HepG2 (cell line): ENCODE results near the gene IFT172. TPM values are rescaled to one million over a fixed set of nuclear protein-coding genes. Genes with fewer than 3 reads are reported as not detected.

Experiments used
- ATAC-seq: fragments of 200-7000 bp; cut with Tn5 transposase; 3 replicates; pipeline ENCODE4 v1.9.1; 2020; ENCODE audit warnings: mild to moderate bottlenecking, moderate library complexity
- BruUV-seq: library from RNA; stranded (reverse); fragments of 400-500 nt; replicated peaks from 2 replicates; lab custom pipeline; 2021; lab: Mats Ljungman, UMichigan
- CTCF ChIA-PET: fragments of 300-600 bp; formaldehyde crosslinking; extraction: SDS; loops from one replicate; lab custom pipeline; 2021; ENCODE audit warnings: low total read pairs, inconsistent platforms, low intra/inter-chr PET ratio; lab: Yijun Ruan, JAX
- POLR2A ChIA-PET: fragments of 350-600 bp; sonication (Branson Sonifier 250); formaldehyde crosslinking; loops from one replicate; lab custom pipeline; 2020; ENCODE audit warnings: antibody characterized with exemption, inconsistent platforms; lab: Yijun Ruan, JAX
- DNase-seq: peaks from one replicate; pipeline ENCODE4 v3.0.0-alpha.2; 2015; ENCODE audit warnings: low spot score
- FAIRE-seq: peaks from 3 replicates; lab custom pipeline; 2011; peaks lifted over from hg19 to GRCh38; lab: Jason Lieb, UNC
- H2AFZ ChIP-seq: one replicate; pipeline ENCODE4 v1.6.1; 2011; ENCODE audit warnings: low read length, inconsistent platforms
- H3K27ac ChIP-seq: fragments of 300-600 bp; 3 replicates; pipeline ENCODE4 v1.8.0; 2011; ENCODE audit warnings: mixed run types, mild to moderate bottlenecking, mixed read lengths, low read length, inconsistent platforms; ENCODE audit not compliant: insufficient read depth; ENCODE audit errors: extremely low read length
- H3K27me3 ChIP-seq, 2 experiments: fragments of 200-600 bp in 1 of 2; 2 replicates in 1 of 2; 3 replicates in 1 of 2; pipeline versions ENCODE4 v1.6.0 to v1.8.0; 2011; ENCODE audit warnings: low read length in 2 of 2, mild to moderate bottlenecking in 2 of 2, moderate library complexity in 2 of 2, inconsistent platforms in 1 of 2; ENCODE audit not compliant: insufficient read depth in 2 of 2, control insufficient read depth in 1 of 2
- H3K36me3 ChIP-seq, 2 experiments: fragments of 200-600 bp in 1 of 2; replicated peaks in 1 of 2; 2 replicates in 1 of 2; 3 replicates in 1 of 2; pipeline versions ENCODE4 v1.5.1 to v1.8.0; 2011; ENCODE audit warnings: low read length in 2 of 2, inconsistent platforms in 1 of 2; ENCODE audit not compliant: insufficient read depth in 2 of 2, control insufficient read depth in 1 of 2
- H3K4me1 ChIP-seq: 2 replicates; pipeline ENCODE4 v1.5.1; 2012; ENCODE audit warnings: low read length, inconsistent platforms; ENCODE audit not compliant: insufficient read depth
- H3K4me2 ChIP-seq: 2 replicates; pipeline ENCODE4 v1.6.0; 2011; ENCODE audit warnings: low read depth, low read length, inconsistent platforms
- H3K4me3 ChIP-seq, 3 experiments: fragments of 200-600 bp in 1 of 3; sonication (generic), shearing (Covaris generic) in 1 of 3; replicated peaks in 1 of 3; 2 replicates each; pipeline ENCODE4 v1.5.1; 2011 to 2016; ENCODE audit warnings: low read length in 3 of 3, inconsistent platforms in 2 of 3, low read depth in 2 of 3, mild to moderate bottlenecking in 2 of 3, control low read depth in 1 of 3, mixed read lengths in 1 of 3; ENCODE audit not compliant: insufficient read depth in 1 of 3
- H3K79me2 ChIP-seq: one replicate; pipeline ENCODE4 v1.6.1; 2011; ENCODE audit warnings: low read length, inconsistent platforms; ENCODE audit not compliant: insufficient read depth
- H3K9ac ChIP-seq: 2 replicates; pipeline ENCODE4 v1.6.0; 2011; ENCODE audit warnings: mild to moderate bottlenecking, low read depth, low read length, inconsistent platforms; ENCODE audit not compliant: insufficient read depth
- H3K9me3 ChIP-seq: 2 replicates; pipeline ENCODE4 v1.5.1; 2012; ENCODE audit warnings: mild to moderate bottlenecking, low read length
- H4K20me1 ChIP-seq: 2 replicates; pipeline ENCODE4 v1.6.0; 2011; ENCODE audit warnings: inconsistent platforms, mild to moderate bottlenecking, low read length, moderate library complexity; ENCODE audit not compliant: insufficient read depth
- CCAR2 ChIP-seq: fragments of 200-400 bp; formaldehyde crosslinking; optimal IDR thresholded peaks from 2 replicates; pipeline ENCODE3; 2018; ENCODE audit warnings: low read depth, mild to moderate bottlenecking, low read length, moderate library complexity
- DMTF1 ChIP-seq: sonication (generic); formaldehyde crosslinking; IDR thresholded peaks from 2 replicates; pipeline ENCODE4 v1.4.0; 2020; ENCODE audit warnings: mild to moderate bottlenecking, missing genetic modification reagents
- HNF1A ChIP-seq, 2 experiments: sonication (generic) in 1 of 2; formaldehyde crosslinking in 1 of 2; IDR thresholded peaks; 2 replicates each; pipeline versions ENCODE4 v1.4.0 to v1.6.1; 2016 to 2020; ENCODE audit warnings: borderline replicate concordance in 1 of 2, low read depth in 1 of 2, mild to moderate bottlenecking in 1 of 2, missing genetic modification reagents in 1 of 2
- SAFB2 ChIP-seq: sonication (generic); formaldehyde crosslinking; IDR thresholded peaks from 2 replicates; pipeline ENCODE4 v1.5.1; 2020; ENCODE audit warnings: missing genetic modification reagents, low read depth, mild to moderate bottlenecking, borderline replicate concordance
- ZBTB8A ChIP-seq: sonication (generic); formaldehyde crosslinking; IDR thresholded peaks from 2 replicates; pipeline ENCODE4 v1.4.0; 2020; ENCODE audit warnings: mild to moderate bottlenecking, low read depth, missing genetic modification reagents, borderline replicate concordance
- ZNF704 ChIP-seq: sonication (generic); formaldehyde crosslinking; IDR thresholded peaks from 2 replicates; pipeline ENCODE4 v1.8.1; 2023; ENCODE audit warnings: mild to moderate bottlenecking, inconsistent platforms, moderate library complexity, missing genetic modification reagents, borderline replicate concordance
- WGBS: methylation state at CpG from one replicate; pipeline ENCODE4 v1.1.6; 2017; ENCODE audit warnings: low lambda C conversion rate; 5-methylcytosine and 5-hydroxymethylcytosine counted together
- in situ Hi-C: cut with HindIII; loops from 2 replicates; pipeline ENCODE4 v1.10.0; 2017; ENCODE audit warnings: low pct_unique_long_range_greater_than_20kb; ENCODE audit not compliant: extremely low pct_ligation_motif_present
- intact Hi-C: fragments of 100-400 bp; cut with micrococcal nuclease; formaldehyde crosslinking; loops from one replicate; pipeline ENCODE4 v1.10.0; 2022; ENCODE audit not compliant: unreplicated experiment
- polyA plus RNA-seq, 8 experiments: library from polyadenylated mRNA; depleted of rRNA in 3 of 8; stranded (reverse) in 7 of 8; unstranded in 1 of 8; fragments of >200 nt; fragmentation: Illumina TruSeq in 4 of 8; extraction: Trizol in 4 of 8; gene quantifications; 2 replicates each; pipeline versions ENCODE4 v1.2.1 to v1.2.3, GENCODE V29; 2011 to 2016; ENCODE audit warnings: low read depth in 4 of 8, missing spikeins in 1 of 8, mixed read lengths in 1 of 8; ENCODE audit not compliant: insufficient read depth in 1 of 8
- total RNA-seq, 5 experiments: library from RNA; depleted of rRNA; stranded (reverse); fragments of >200 nt; fragmentation: Illumina TruSeq; extraction: Trizol; gene quantifications; 2 replicates each; pipeline ENCODE4 v1.2.3, GENCODE V29; 2016; ENCODE audit warnings: low read depth in 1 of 5
- TF ChIP-seq, protein P1 (sequence below): sonication (generic); formaldehyde crosslinking; IDR thresholded peaks from 2 replicates; pipeline ENCODE4 v1.4.0; 2020; ENCODE audit warnings: mild to moderate bottlenecking, missing genetic modification reagents
- TF ChIP-seq, protein P2 (sequence below): sonication (generic); formaldehyde crosslinking; conservative IDR thresholded peaks from 2 replicates; pipeline ENCODE4 v1.4.0; 2020; ENCODE audit warnings: missing genetic modification reagents

The IFT172 gene
- total and polyA plus RNA-seq, 2 of the 13 experiments (the other 11 are each of a cell fraction or from before 2014, with no cell fraction given), result 21.6 to 35.7 TPM

GRCh38 chr2:27420996-27421395, 68.5 kb downstream of the IFT172 start (continued):
- TF ChIP-seq DMTF1, result no peak
- TF ChIP-seq, all 625 proteins: peak for 0

GRCh38 chr2:27416151-27416550, 73.4 kb downstream of the IFT172 start:
- H3K4me2 ChIP-seq, result no peak overlapping the region
- TF ChIP-seq ZBTB8A (CRISPR knock-in tag) (no peak), HNF1A (IDR thresholded peaks at IDR 0.05; ENCODE audit: low read depth) (no peak), HNF1A (CRISPR knock-in tag; IDR thresholded peaks at IDR 0.05; ENCODE audit: borderline replicate concordance) (no peak), SAFB2 (CRISPR knock-in tag) (no peak), CCAR2 (no peak), ZNF704 (CRISPR knock-in tag) (no peak)
- TF ChIP-seq, protein P1, sequence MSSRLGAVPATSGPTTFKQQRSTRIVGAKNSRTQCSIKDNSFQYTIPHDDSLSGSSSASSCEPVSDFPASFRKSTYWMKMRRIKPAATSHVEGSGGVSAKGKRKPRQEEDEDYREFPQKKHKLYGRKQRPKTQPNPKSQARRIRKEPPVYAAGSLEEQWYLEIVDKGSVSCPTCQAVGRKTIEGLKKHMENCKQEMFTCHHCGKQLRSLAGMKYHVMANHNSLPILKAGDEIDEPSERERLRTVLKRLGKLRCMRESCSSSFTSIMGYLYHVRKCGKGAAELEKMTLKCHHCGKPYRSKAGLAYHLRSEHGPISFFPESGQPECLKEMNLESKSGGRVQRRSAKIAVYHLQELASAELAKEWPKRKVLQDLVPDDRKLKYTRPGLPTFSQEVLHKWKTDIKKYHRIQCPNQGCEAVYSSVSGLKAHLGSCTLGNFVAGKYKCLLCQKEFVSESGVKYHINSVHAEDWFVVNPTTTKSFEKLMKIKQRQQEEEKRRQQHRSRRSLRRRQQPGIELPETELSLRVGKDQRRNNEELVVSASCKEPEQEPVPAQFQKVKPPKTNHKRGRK (CRISPR knock-in tag), result no peak
- TF ChIP-seq, protein P2, sequence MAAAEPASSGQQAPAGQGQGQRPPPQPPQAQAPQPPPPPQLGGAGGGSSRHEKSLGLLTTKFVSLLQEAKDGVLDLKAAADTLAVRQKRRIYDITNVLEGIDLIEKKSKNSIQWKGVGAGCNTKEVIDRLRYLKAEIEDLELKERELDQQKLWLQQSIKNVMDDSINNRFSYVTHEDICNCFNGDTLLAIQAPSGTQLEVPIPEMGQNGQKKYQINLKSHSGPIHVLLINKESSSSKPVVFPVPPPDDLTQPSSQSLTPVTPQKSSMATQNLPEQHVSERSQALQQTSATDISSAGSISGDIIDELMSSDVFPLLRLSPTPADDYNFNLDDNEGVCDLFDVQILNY (CRISPR knock-in tag), result no peak
- intact Hi-C loops (no loop called here), in situ Hi-C loops (no loop called here)
- no peak overlapping the region for H3K27ac ChIP-seq
- no peaks in the 10 kb centered on the region for H3K9me3 ChIP-seq
- DNase-seq (no peak), ATAC-seq (no peak), FAIRE-seq (no peak)
- 74% methylated on average over 6 of the region's 6 CpGs for WGBS
- BruUV-seq, result no TSS peak
- H3K9ac ChIP-seq, result no peak overlapping the region
- H3K4me3 ChIP-seq, result no peak overlapping the region
- H3K4me1 ChIP-seq, result peaks cover 36% of the 10 kb centered on the region
- H2AFZ ChIP-seq, result no peak overlapping the region
- no peaks in the 10 kb centered on the region for H3K79me2 ChIP-seq
- H4K20me1 ChIP-seq, result no peaks in the 10 kb centered on the region
- POLR2A ChIA-PET, result no interaction called here
- no peaks in the 10 kb centered on the region for H3K36me3 ChIP-seq
- no peaks in the 10 kb centered on the region for H3K27me3 ChIP-seq
- CTCF ChIA-PET, result no interaction called here
